H1 (cell line): ENCODE measurements around the gene LEFTY2. TPM values are rescaled to one million over a fixed set of nuclear protein-coding genes. Genes with fewer than 3 reads are reported as not detected.
"Not testable (repeated sequence)": the region's sequence is repeated elsewhere in the genome, so short reads cannot be mapped to it uniquely, and the experiment has no call there.

Experiments
- CTCF ChIA-PET: fragments of 300-600 bp; sonication (Branson Sonifier 250); formaldehyde crosslinking; loops from one replicate; lab custom pipeline; 2021; ENCODE audit not compliant: partially characterized antibody; lab: Charles Lee
- POLR2A ChIA-PET: fragments of 300-600 bp; sonication (Branson Sonifier 250); formaldehyde crosslinking; loops from one replicate; lab custom pipeline; 2021; ENCODE audit warnings: inconsistent platforms; ENCODE audit not compliant: partially characterized antibody; lab: Charles Lee
- DNase-seq, 2 experiments: peaks; one replicate each; pipeline versions ENCODE4 v3.0.0 to v3.0.0-alpha.2; 2010 to 2022; ENCODE audit warnings: low spot score in 2 of 2, low read depth in 1 of 2, mixed read lengths in 1 of 2
- FAIRE-seq: peaks from 2 replicates; lab custom pipeline; 2011; peaks lifted over from hg19 to GRCh38; lab: Jason Lieb, UNC
- H2AFZ ChIP-seq: 2 replicates; pipeline ENCODE4 v1.8.1; 2012; ENCODE audit warnings: low read length, inconsistent platforms
- H2AK5ac ChIP-seq: 2 replicates; pipeline ENCODE4 v1.6.1; 2013; ENCODE audit warnings: low read depth, low read length
- H2BK120ac ChIP-seq: replicated peaks from 2 replicates; pipeline ENCODE3; 2013; ENCODE audit warnings: low read depth, low read length, inconsistent platforms
- H2BK12ac ChIP-seq: 2 replicates; pipeline ENCODE4 v1.6.1; 2013; ENCODE audit warnings: low read depth, low read length
- H2BK15ac ChIP-seq: 2 replicates; pipeline ENCODE4 v1.6.1; 2013; ENCODE audit warnings: low read length
- H2BK20ac ChIP-seq: 2 replicates; pipeline ENCODE4 v1.6.1; 2013; ENCODE audit warnings: low read length
- H2BK5ac ChIP-seq: 2 replicates; pipeline ENCODE4 v1.6.1; 2013; ENCODE audit warnings: low read depth, low read length
- H3K14ac ChIP-seq: 2 replicates; pipeline ENCODE4 v1.6.1; 2013; ENCODE audit warnings: inconsistent platforms; ENCODE audit not compliant: insufficient read length
- H3K18ac ChIP-seq: 2 replicates; pipeline ENCODE4 v1.6.1; 2013; ENCODE audit warnings: low read length; ENCODE audit errors: extremely low read depth
- H3K23ac ChIP-seq: 2 replicates; pipeline ENCODE4 v1.6.1; 2013; ENCODE audit warnings: inconsistent platforms; ENCODE audit not compliant: insufficient read length
- H3K23me2 ChIP-seq: 2 replicates; pipeline ENCODE4 v1.6.1; 2013; ENCODE audit warnings: low read depth, low read length
- H3K27ac ChIP-seq: 2 replicates; pipeline ENCODE4 v1.6.1; 2011; ENCODE audit warnings: low read depth, low read length, inconsistent platforms
- H3K27me3 ChIP-seq, 4 experiments: replicated peaks in 1 of 4; 1 replicate in 1 of 4; 2 replicates in 3 of 4; pipeline versions ENCODE4 v1.6.1 to v1.8.1; 2011 to 2013; ENCODE audit warnings: low read length in 3 of 4, mild to moderate bottlenecking in 3 of 4, inconsistent platforms in 2 of 4, mixed read lengths in 2 of 4, moderate library complexity in 1 of 4; ENCODE audit not compliant: control insufficient read depth in 3 of 4, insufficient read depth in 3 of 4; ENCODE audit errors: extremely low read depth in 1 of 4
- H3K36me3 ChIP-seq, 4 experiments: 2 replicates each; pipeline versions ENCODE4 v1.6.1 to v1.8.1; 2011 to 2013; ENCODE audit warnings: mild to moderate bottlenecking in 4 of 4, low read length in 3 of 4, moderate library complexity in 2 of 4, control low read depth in 1 of 4, inconsistent platforms in 1 of 4; ENCODE audit not compliant: insufficient read depth in 4 of 4, control insufficient read depth in 2 of 4
- H3K4ac ChIP-seq: replicated peaks from 2 replicates; pipeline ENCODE3; 2013; ENCODE audit warnings: low read length, low read depth, mixed read lengths, inconsistent platforms; ENCODE audit not compliant: insufficient read length
- H3K4me1 ChIP-seq, 4 experiments: replicated peaks in 1 of 4; 1 replicate in 1 of 4; 2 replicates in 3 of 4; pipeline versions ENCODE4 v1.6.1 to v1.8.1; 2011 to 2013; ENCODE audit warnings: low read length in 3 of 4, inconsistent platforms in 2 of 4, mixed read lengths in 1 of 4; ENCODE audit not compliant: insufficient read depth in 4 of 4, control insufficient read depth in 3 of 4
- H3K4me2 ChIP-seq, 2 experiments: 2 replicates each; pipeline versions ENCODE4 v1.6.1 to v1.8.1; 2011 to 2013; ENCODE audit warnings: low read depth in 2 of 2, low read length in 2 of 2, control low read depth in 1 of 2, inconsistent platforms in 1 of 2, mild to moderate bottlenecking in 1 of 2; ENCODE audit not compliant: insufficient read depth in 1 of 2
- H3K4me3 ChIP-seq, 4 experiments: fragments of 200-600, 300-600 bp in 1 of 4; sonication (generic), shearing (Covaris generic), sonication (Bioruptor Twin) in 1 of 4; 2 replicates each; pipeline versions ENCODE4 v1.5.1 to v1.8.1; 2011 to 2016; ENCODE audit warnings: low read length in 4 of 4, low read depth in 3 of 4, control low read depth in 2 of 4, inconsistent platforms in 2 of 4, mild to moderate bottlenecking in 2 of 4, mixed read lengths in 1 of 4, moderate library complexity in 1 of 4; ENCODE audit not compliant: insufficient read depth in 2 of 4; ENCODE audit errors: extremely low read depth in 1 of 4
- H3K56ac ChIP-seq: replicated peaks from 2 replicates; pipeline ENCODE3; 2013; ENCODE audit warnings: low read depth, mild to moderate bottlenecking, mixed read lengths, low read length, inconsistent platforms; ENCODE audit not compliant: insufficient read length
- H3K79me1 ChIP-seq: 2 replicates; pipeline ENCODE4 v1.6.1; 2013; ENCODE audit warnings: low read depth, low read length, control low read depth
- H3K79me2 ChIP-seq, 2 experiments: 2 replicates each; pipeline versions ENCODE4 v1.6.1 to v1.8.1; 2012 to 2013; ENCODE audit warnings: low read length in 2 of 2, mild to moderate bottlenecking in 2 of 2, inconsistent platforms in 1 of 2; ENCODE audit not compliant: insufficient read depth in 2 of 2, control insufficient read depth in 1 of 2
- H3K9ac ChIP-seq, 4 experiments: replicated peaks in 1 of 4; 1 replicate in 1 of 4; 2 replicates in 3 of 4; pipeline versions ENCODE4 v1.6.1 to v1.8.1; 2011 to 2013; ENCODE audit warnings: low read depth in 3 of 4, low read length in 3 of 4, control low read depth in 2 of 4, mild to moderate bottlenecking in 2 of 4, moderate library complexity in 2 of 4, inconsistent platforms in 1 of 4; ENCODE audit errors: extremely low read depth in 1 of 4
- H3K9me3 ChIP-seq, 2 experiments: 2 replicates each; pipeline versions ENCODE4 v1.6.1 to v1.8.1; 2012 to 2013; ENCODE audit warnings: mild to moderate bottlenecking in 2 of 2, moderate library complexity in 2 of 2, control low read depth in 1 of 2, inconsistent platforms in 1 of 2, low read depth in 1 of 2, low read length in 1 of 2, mixed read lengths in 1 of 2; ENCODE audit not compliant: insufficient read depth in 2 of 2
- H4K20me1 ChIP-seq, 2 experiments: replicated peaks in 1 of 2; 2 replicates each; pipeline versions ENCODE3 to v1.8.1; 2011 to 2013; ENCODE audit warnings: inconsistent platforms in 2 of 2, low read length in 2 of 2, mild to moderate bottlenecking in 1 of 2; ENCODE audit not compliant: insufficient read depth in 2 of 2, control insufficient read depth in 1 of 2
- H4K5ac ChIP-seq: 2 replicates; pipeline ENCODE4 v1.6.1; 2013; ENCODE audit warnings: low read length, low read depth, mixed read lengths, inconsistent platforms; ENCODE audit not compliant: insufficient read length
- H4K8ac ChIP-seq: 2 replicates; pipeline ENCODE4 v1.8.0; 2013; ENCODE audit warnings: mild to moderate bottlenecking, moderate library complexity, low read length, inconsistent platforms; ENCODE audit not compliant: insufficient read depth; ENCODE audit errors: extremely low read depth
- H4K91ac ChIP-seq: replicated peaks from 2 replicates; pipeline ENCODE3; 2013; ENCODE audit warnings: low read length, mixed read lengths, inconsistent platforms; ENCODE audit not compliant: insufficient read length
- WGBS, 2 experiments: shearing (Covaris generic) in 1 of 2; methylation state at CpG; one replicate each; pipeline versions ENCODE4 v1.1.6 to v1.1.7; 2013 to 2015; ENCODE audit warnings: low lambda C conversion rate in 2 of 2, mixed read lengths in 2 of 2, inconsistent platforms in 1 of 2, low coverage in 1 of 2, missing lambda C conversion rate in 1 of 2; ENCODE audit not compliant: insufficient replicate concordance in 2 of 2, insufficient coverage in 1 of 2, insufficient read length in 1 of 2; ENCODE audit errors: extremely low coverage in 1 of 2, missing lambda C conversion rate in 1 of 2; 5-methylcytosine and 5-hydroxymethylcytosine counted together
- polyA plus RNA-seq, 7 experiments: library from polyadenylated mRNA; depleted of rRNA in 3 of 7; stranded (reverse) in 5 of 7; unstranded in 2 of 7; fragments of >200 nt in 5 of 7; fragments of 200-250 nt in 2 of 7; gene quantifications; 1 replicate in 5 of 7; 2 replicates in 1 of 7; 4 replicates in 1 of 7; pipeline versions ENCODE4 v1.2.1 to v1.2.3, GENCODE V29; 2011 to 2013; ENCODE audit warnings: missing spikeins in 2 of 7, mixed read lengths in 2 of 7
- total RNA-seq: library from RNA; stranded (reverse); fragmentation: NEBNext Ultra II Directional; extraction: Animal tissue kit (Norgen Biotek cat#: 25700); gene quantifications from 2 replicates; pipeline ENCODE4 v1.2.1, GENCODE V29; 2021

The LEFTY2 gene
- total and polyA plus RNA-seq, 2 of the 8 experiments (the other 6 are each of a cell fraction or from before 2014, with no cell fraction given), result 2.6 to 4.3 TPM

DNA sequence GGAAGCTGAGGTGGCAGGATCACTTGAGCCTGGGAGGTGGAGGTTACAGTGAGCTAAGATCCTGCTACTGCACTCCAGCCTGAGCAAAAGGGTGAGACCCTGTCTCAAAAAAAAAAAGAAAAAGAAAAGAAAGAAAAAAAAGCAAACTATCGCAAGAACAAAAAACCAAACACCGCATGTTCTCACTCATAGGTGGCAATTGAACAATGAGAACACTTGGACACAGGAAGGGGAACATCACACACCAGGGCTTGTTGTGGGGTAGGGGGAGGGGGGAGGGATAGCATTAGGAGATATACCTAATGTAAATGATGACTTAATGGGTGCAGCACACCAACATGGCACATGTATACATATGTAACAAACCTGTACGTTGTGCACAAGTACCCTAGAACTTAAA is 11.6 kb downstream of the LEFTY2 start:
- not testable (repeated sequence) for H2BK20ac ChIP-seq, H3K23me2 ChIP-seq, H3K27me3 ChIP-seq, H3K79me1 ChIP-seq, H2AK5ac ChIP-seq, H4K91ac ChIP-seq, H3K14ac ChIP-seq, H2BK5ac ChIP-seq, H3K4me2 ChIP-seq, H4K8ac ChIP-seq, H3K4ac ChIP-seq, H3K9ac ChIP-seq, H3K18ac ChIP-seq, H3K27ac ChIP-seq, H4K20me1 ChIP-seq, FAIRE-seq, H4K5ac ChIP-seq, H3K9me3 ChIP-seq, H3K56ac ChIP-seq, DNase-seq, H2AFZ ChIP-seq, H2BK15ac ChIP-seq, H3K23ac ChIP-seq, H2BK12ac ChIP-seq, H3K4me3 ChIP-seq, H3K36me3 ChIP-seq, H3K4me1 ChIP-seq, H2BK120ac ChIP-seq, H3K79me2 ChIP-seq
- ChIA-PET CTCF (interaction anchor here (0.5 to 1.9 kb wide), 5 partner anchors 18 to 320 kb away, joined by 3 to 8 read pairs (median 3); no protein-coding TSS in a partner anchor), POLR2A (interaction anchor here (0.9 kb wide), 1 partner anchor 53 kb away, joined by 4 read pairs; no protein-coding TSS in a partner anchor)
- 71% methylated on average over 1 of the region's 3 CpGs; no CpG with 5 or more reads in 1 of the 2 experiments for WGBS, 2 experiments
